ENCODE results near the gene EIF4G1.

The EIF4G1 gene

DNA sequence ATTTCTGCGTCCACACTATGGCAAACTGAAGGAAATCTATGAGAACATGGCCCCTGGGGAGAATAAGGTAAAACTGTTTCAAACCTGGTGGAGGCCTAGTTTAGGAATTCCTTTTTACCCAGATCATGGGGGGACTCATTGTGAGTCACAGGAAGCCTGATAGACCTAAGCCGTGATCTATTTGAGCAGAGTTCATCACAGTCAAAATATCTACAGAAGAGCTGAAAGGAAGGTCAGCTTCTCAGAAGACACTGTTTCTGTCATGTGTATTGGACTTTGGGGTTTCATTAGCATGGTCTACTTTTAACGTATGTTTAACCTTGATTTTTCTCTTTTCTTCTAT lies 14.1 kb upstream of the EIF4G1 start:
- DNase-seq (ENCODE audit: low read depth in 1 of 2, low spot score in 1 of 2): no peak

GRCh38 chr3:184305577-184305976 lies 8.8 kb upstream of the EIF4G1 start:
- no peak for DNase-seq (ENCODE audit: low read depth in 1 of 2, low spot score in 1 of 2)

GRCh38 chr3:184306341-184306972 lies 7.9 kb upstream of the EIF4G1 start:
- DNase-seq (ENCODE audit: low read depth in 1 of 2, low spot score in 1 of 2): no peak

- no peak for DNase-seq (ENCODE audit: low read depth in 1 of 2, low spot score in 1 of 2)
Observed at GRCh38 chr3:184307915-184308314, 6.5 kb upstream of the EIF4G1 start.

GRCh38 chr3:184308744-184309143 lies 5.7 kb upstream of the EIF4G1 start:
- DNase-seq (ENCODE audit: low read depth in 1 of 2, low spot score in 1 of 2): no peak

DNA sequence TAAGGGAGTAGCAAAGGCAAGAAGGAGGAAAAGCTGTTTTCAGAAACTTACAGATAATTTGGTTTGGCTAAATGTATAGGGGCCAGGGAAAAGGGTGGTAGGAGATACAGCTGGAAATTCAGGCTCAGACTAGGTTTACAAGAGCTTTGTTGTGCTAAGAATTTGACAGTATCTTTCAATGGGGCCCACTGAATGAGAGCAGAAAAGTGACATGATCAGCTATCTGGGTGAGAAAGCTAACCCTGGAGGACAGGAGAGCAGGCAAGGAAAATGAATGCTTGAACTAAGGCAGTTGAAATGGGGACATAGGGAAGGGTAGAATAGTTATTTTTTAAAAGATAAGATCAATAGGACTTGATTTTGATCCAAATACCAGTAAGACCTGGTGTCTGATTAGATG lies 2.8 kb upstream of the EIF4G1 start:
- no peak for DNase-seq (ENCODE audit: low read depth in 1 of 2, low spot score in 1 of 2)

DNA sequence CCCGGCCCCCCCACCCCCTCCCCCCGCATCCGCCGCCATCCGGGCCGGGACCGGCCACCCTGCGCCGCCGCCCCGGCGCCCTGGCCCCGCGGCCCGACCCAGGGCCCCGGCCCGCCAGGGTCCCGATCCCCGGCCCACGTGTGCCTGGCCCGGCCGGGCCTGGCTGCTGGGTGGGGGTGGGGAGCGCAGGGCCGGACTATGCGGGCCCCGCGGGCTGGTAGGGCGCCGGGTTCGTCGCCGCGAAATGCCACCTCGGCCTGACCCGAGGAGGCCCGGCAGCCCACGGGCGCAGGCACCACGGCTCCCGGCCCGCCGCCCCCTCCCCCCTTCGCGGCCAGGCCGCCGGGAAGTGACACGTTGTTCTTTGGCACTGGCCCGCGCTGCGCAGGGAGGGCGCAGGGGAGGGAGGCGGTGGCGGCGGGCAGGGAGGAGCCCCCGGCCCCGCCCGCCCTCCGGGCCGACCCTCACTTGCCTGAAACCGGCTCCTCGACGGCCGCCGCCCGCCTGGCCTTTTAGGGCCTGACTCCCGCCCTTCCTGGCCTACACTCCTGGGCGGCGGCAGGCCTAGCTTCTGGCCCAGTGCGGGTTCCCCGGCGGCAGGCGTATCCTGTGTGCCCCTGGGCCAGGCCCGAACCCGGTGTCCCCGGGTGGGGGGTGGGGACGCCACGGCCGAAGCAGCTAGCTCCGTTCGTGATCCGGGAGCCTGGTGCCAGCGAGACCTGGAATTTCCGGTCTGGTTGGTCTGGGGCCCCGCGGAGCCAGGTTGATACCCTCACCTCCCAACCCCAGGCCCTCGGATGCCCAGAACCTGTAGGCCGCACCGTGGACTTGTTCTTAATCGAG lies 515 bp downstream of the EIF4G1 start:
- DNase-seq (ENCODE audit: low read depth in 1 of 2, low spot score in 1 of 2): peak in 1 of 2 donors; percentile 36

DNA sequence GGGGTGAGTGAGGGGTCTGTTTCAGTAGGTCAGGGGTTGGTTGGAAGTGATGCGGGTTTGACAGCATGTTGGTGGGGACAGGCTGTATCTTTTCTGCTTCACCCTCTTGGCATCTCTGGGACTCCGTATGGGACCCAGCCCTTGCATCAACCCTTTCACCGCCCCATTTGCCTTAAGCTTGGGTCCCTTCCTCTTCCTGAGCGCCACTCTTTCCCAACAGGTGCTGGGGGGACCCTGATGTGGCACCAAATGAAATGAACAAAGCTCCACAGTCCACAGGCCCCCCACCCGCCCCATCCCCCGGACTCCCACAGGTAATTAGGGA lies 1.1 kb downstream of the EIF4G1 start:
- no peak for DNase-seq (ENCODE audit: low read depth in 1 of 2, low spot score in 1 of 2)

GRCh38 chr3:184315871-184316661 lies 1.7 kb downstream of the EIF4G1 start:
- DNase-seq (ENCODE audit: low read depth in 1 of 2, low spot score in 1 of 2): no peak

GRCh38 chr3:184316792-184317191 lies 2.4 kb downstream of the EIF4G1 start:
- DNase-seq (ENCODE audit: low read depth in 1 of 2, low spot score in 1 of 2): no peak

GRCh38 chr3:184317201-184317600 lies 2.8 kb downstream of the EIF4G1 start:
- no peak for DNase-seq (ENCODE audit: low read depth in 1 of 2, low spot score in 1 of 2)

- DNase-seq (ENCODE audit: low read depth in 1 of 2, low spot score in 1 of 2): no peak
Observed at GRCh38 chr3:184320104-184320445, 5.7 kb downstream of the EIF4G1 start.

DNA sequence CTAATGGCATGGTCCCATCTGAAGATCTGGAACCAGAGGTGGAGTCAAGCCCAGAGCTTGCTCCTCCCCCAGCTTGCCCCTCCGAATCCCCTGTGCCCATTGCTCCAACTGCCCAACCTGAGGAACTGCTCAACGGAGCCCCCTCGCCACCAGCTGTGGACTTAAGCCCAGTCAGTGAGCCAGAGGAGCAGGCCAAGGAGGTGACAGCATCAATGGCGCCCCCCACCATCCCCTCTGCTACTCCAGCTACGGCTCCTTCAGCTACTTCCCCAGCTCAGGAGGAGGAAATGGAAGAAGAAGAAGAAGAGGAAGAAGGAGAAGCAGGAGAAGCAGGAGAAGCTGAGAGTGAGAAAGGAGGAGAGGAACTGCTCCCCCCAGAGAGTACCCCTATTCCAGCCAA lies 7.3 kb downstream of the EIF4G1 start:
- DNase-seq (ENCODE audit: low read depth in 1 of 2, low spot score in 1 of 2): no peak

DNA sequence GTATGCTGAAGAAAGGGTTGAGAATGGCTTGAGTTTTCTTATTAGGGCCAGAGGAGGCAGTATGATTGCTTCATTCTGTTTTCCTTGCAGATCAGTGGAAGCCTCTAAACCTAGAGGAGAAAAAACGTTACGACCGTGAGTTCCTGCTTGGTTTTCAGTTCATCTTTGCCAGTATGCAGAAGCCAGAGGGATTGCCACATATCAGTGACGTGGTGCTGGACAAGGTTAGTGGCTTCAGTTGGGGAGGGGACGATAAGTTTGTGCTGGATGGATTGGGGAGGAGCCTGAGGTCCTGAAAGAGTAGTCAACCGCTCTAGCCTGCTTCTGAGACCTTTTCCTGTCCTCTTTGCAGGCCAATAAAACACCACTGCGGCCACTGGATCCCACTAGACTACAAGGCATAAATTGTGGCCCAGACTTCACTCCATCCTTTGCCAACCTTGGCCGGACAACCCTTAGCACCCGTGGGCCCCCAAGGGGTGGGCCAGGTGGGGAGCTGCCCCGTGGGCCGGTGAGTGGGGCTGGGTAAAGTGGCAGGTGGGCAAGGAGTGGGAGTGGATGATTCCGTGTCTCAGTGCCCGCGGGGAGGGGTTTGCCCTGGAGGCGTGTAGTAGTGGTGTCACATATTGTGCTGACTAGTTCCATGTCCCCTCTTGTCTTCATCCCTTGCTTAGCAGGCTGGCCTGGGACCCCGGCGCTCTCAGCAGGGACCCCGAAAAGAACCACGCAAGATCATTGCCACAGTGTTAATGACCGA lies 8.5 kb downstream of the EIF4G1 start:
- DNase-seq (ENCODE audit: low read depth in 1 of 2, low spot score in 1 of 2): no peak

DNA sequence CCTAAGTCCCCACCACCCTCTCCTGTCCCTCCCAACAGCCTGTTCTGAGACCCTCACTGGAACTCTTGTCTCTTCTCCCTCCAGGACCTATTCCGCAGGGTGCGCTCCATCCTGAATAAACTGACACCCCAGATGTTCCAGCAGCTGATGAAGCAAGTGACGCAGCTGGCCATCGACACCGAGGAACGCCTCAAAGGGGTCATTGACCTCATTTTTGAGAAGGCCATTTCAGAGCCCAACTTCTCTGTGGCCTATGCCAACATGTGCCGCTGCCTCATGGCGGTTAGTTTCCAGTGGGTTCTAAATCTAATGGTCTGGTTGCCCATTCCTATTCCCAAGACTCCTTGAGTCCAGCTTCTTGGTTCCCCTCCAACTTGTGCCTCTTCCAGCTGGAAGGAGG lies 9.3 kb downstream of the EIF4G1 start:
- no peak for DNase-seq (ENCODE audit: low read depth in 1 of 2, low spot score in 1 of 2)

DNA sequence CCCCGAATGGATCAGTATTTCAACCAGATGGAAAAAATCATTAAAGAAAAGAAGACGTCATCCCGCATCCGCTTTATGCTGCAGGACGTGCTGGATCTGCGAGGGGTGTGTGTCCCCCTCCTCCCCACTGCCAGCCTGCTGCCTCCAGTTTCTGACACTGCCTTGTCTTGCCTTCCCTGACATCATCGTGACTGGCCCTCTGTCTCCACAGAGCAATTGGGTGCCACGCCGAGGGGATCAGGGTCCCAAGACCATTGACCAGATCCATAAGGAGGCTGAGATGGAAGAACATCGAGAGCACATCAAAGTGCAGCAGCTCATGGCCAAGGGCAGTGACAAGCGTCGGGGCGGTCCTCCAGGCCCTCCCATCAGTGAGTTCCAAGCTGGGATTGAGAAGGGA lies 10.9 kb downstream of the EIF4G1 start:
- no peak for DNase-seq (ENCODE audit: low read depth in 1 of 2, low spot score in 1 of 2)

- peak in 1 of 2 donors; percentile 42 for DNase-seq (ENCODE audit: low read depth in 1 of 2, low spot score in 1 of 2)
Observed at GRCh38 chr3:184325715-184326369, 11.4 kb downstream of the EIF4G1 start.

- DNase-seq (ENCODE audit: low read depth in 1 of 2, low spot score in 1 of 2): no peak
Observed at GRCh38 chr3:184327171-184327570, 12.8 kb downstream of the EIF4G1 start.

- no peak for DNase-seq (ENCODE audit: low read depth in 1 of 2, low spot score in 1 of 2)
Observed at GRCh38 chr3:184328516-184328915, 14.1 kb downstream of the EIF4G1 start.

DNA sequence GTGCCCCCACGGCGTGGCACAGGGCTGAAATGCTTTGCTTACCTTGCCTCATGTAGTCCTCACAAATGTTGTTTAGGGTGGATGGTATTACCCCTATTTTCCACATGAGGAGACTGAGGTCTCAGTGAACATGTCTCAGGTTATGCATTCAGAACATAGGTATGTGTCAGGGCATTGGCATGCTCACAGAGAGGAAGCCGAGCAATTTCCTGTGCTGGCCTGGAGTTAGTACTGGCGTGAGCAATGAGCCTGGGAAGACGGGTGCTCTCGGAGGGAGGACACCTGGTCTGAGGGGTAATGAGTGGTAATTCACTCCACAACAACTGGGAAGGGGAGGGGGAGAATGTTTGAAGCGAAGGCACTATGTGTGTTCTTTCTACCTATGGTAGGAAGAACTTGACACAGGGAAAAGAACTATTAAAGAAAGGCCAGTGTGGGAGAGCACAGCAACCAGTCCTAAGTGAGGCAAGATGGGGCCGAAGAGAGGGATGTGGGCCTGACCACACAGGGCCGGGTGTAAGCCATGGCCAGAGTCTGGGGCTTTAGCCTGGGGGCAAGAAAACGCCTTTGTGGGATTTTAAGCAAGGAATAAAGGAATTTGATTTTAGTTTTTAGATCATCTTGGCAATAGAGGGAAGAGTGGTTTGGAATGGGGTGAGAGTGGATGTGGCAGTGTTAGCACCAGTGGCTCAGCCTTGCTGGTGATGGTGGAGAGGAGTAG lies 18.1 kb downstream of the EIF4G1 start:
- DNase-seq (ENCODE audit: low read depth in 1 of 2, low spot score in 1 of 2): no peak

Measured in activated CD4-positive, alpha-beta T cell treated with anti-CD3 and anti-CD28 coated beads, Interleukin-2, amount 50 U/mL, for 24 hours (primary cell).